Measurements from ENCODE around the gene CLTCL1.

The CLTCL1 gene

DNA sequence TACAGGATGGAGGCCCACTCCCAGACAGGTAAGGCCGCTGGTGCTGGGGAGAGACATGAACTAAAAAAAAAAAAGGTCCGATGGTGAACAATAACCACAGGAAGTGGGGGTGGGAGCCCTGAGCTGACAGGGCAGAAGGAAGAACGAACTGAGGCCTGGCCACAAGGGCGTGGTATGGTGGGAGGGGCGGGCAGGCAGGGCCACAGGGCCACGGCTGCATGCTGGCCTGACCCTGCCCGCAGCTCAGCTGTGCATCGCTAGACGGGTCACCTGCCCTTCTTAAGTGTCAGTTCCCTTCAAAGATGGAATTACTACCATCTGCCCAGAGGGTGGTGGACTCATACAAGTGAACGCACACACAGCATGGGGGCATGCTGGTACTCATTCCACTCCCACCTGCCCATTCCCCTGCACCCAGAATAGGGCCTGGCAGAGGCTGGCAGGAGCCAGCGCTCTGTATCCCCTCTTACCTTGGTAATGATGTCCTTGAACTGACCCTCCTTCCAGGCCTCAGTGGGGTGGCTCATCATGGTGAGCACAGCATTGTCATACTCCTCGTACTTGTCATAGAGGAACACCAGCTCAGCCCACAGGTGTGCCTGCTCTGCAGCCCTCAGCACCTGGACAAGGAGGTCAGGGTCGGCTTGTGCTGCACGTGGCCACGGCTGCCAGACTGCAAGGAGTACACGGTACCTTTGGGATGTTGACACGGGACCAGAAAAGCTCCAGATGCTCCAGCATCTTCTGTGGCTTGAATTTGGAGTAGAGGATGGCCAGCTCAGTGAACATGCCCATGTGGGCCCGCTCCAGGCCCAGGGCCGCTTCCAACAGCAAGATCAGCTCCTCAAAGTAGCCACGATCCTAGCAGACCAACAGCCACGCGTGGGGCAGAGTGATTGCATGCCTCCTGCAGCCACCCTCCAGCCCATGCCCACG is 95.5 kb downstream of the CLTCL1 start:
- no peak for DNase-seq (ENCODE audit: low spot score)

GRCh38 chr22:19194766-19195536 is 96.6 kb downstream of the CLTCL1 start:
- no peak for DNase-seq (ENCODE audit: low spot score)

GRCh38 chr22:19193879-19194278 is 97.6 kb downstream of the CLTCL1 start:
- no peak for DNase-seq (ENCODE audit: low spot score)

DNA sequence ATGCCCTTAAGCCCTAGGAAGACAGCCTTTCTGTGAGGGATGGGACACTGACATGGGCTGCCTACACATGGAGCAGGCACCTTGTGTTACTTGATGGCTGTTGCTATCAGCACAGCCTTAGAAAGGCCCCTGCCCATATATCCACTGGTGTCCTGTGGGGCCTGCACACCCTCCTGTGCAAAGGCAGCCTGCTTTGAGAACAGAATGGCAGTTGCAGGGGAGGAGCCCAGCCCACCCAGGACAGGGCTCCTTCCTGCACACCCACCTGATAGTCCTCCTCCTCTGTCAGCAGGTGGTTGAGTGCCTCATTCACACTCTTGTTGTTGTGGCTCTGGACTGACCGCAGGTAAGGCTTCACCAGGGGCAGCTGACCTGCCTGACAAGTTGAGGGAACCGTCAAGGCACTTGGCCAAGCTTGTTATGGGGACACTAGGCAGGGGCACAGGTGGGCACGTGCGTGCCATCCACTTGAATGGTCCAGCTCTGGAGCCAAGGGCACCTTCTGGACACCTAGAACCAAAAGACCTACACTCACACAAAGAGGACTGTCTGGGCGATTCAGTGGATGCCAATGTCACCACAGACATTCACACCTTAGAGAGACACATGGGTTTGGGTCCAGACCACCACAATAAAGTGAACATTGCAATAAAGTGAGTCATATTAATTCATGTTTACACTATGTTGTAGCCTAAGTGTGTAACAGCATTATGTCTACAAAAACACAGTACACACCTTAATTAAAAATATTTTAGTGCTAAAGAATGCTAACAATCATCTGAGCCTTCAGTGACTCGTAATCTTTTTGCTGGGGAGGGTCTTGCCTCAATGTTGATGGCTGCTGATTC is 103.6 kb downstream of the CLTCL1 start:
- DNase-seq (ENCODE audit: low spot score), result no peak

DNA sequence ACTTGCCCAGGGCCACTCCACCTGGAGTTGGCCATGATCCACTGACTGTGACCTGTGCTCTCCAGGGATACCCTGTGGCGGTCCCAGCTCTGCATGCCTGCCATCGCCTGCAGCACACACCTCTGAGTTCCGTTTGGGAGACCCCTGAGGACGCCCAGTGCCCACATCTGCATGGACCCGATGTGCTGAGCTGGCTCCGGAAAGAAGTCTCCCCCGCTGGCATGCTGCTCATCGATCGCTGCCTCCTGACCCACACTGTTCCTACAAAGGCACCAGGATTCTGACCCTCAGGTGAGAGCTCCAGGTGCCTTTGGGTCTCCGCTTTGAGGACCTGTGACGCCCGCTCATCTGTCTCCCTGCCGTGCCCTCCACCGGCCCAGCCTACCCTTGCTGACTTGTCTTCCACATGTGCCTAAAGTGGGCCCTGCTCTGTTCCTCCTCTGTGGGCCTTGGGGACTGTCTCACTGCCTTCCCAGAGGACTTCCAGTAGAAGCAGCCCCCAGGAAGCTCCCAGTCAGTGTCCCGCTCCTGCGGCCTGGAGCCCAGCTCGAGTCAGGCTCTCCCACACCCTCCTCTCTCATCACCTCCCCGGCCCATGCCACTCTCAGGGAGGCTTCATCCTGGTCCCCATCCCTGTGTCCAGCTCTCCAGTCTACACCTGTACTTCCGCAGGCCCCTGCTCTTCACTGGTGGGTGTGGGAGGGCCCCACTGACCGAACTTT is 107.1 kb downstream of the CLTCL1 start:
- DNase-seq (ENCODE audit: low spot score), result no peak

DNA sequence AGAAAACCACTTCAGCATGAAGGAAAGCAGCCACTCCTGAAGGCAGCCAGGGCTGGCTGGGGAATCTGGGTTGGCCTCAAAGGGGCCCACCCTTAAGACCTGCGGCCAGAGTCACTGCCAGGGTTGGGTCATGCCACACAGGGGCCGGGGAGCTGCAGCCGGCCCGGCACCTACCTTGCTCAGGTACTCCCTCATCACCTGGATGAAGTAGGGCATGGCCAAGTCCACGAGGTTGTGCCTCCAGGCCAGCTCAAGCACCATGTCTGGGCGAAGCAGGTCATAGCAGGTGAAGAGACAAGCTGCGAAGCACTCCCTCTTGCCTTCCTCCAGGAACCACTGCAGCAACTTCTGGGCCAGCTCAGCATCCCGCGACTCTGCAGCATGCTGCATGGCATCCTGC is 108.3 kb downstream of the CLTCL1 start:
- DNase-seq (ENCODE audit: low spot score), result no peak

DNA sequence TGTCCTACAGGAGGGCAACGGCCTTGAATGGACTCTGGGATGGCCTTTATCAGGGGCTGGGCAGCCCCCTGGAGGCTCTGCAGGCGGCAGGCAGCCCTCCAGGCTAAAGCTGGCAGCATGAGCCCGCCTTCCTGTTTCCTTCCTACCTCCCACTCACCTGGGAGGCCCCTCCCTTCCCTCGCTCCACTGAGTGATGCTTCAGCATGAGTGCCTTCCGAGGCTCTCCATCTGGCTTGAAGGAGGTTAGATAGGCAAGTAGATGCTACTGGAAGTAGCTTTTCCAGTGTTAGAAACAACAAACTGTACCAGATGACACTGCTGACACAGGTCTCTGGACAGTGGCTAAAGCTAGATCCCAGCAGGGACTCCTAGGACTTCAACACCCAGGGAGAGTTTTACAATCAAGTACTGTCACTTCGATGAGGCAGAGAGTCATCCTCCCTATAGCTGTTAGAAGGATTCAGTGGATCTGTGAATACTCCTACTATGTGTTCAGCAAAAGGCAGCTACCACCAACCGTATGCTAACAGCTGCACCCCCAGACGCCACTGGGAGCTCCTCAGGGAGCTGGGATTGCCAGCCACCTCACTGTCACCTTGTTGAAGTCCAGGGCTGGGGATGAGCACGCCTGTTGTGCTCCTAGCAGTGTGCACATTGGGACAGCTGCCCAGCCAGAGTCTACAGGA is 108.9 kb downstream of the CLTCL1 start:
- DNase-seq (ENCODE audit: low spot score), result no peak

DNA sequence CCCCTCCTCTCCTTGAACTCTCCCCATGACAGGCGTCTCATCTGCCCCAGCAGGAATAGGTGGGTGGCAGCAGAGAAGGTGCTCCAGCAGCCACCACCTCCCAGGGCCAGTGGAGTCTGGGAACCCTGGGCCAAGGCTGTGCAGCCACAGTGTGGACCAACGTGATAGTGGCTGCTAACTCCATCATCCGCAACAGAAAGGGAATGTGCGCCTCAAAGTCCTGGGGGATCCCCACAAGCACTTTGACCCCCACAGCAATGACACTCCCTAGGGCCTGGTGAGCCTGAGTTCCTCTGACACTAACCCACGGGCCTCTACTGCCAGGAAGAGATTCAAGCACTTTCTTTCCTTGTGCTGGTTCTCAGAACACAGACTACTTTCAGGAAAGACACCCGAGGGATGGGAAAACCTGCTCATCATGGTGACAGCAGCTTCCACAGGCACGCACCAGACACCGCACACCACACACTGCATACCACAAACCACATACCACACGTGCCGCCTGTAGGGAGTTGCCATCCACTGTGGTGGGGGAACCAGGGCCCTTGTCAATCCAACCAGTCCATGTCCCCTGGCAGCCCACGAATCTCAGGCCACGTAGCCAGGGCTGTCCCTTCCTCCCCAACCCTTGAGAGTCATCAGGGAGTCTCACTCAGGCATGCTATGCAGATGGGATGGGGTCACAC is 109.6 kb downstream of the CLTCL1 start:
- DNase-seq (ENCODE audit: low spot score), result no peak

GRCh38 chr22:19180740-19181410 is 110.6 kb downstream of the CLTCL1 start:
- no peak for DNase-seq (ENCODE audit: low spot score)

DNA sequence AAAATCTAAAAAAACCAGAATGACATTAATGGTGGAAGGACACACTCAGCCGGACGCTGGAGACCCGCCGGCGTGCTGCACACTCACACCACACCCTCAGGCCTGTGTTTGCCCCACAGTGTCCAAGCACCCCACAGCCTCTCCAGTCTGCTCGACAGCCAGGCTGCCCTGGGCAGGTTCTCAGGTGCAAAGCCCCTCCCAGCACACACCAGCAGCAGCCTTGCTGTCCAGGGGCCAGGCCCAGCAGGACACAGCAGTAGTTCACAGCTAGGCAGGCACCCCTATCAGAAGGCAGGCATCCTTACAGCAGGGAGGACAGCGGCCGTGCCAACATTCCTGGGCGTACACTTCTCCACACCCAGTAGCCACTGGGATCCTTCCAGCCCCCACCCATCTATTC is 111.3 kb downstream of the CLTCL1 start:
- no peak for DNase-seq (ENCODE audit: low spot score)

GRCh38 chr22:19179497-19180048 is 111.9 kb downstream of the CLTCL1 start:
- DNase-seq (ENCODE audit: low spot score), result peak; percentile 78

- peak; percentile 94 for DNase-seq (ENCODE audit: low spot score)
Measured at GRCh38 chr22:19178657-19179496, 112.6 kb downstream of the CLTCL1 start, which contains the start of gene SLC25A1. Gene SLC25A1 (minus strand): TSS chr22:19178736. CDS start chr22:19178673, 63 bp downstream.

DNA sequence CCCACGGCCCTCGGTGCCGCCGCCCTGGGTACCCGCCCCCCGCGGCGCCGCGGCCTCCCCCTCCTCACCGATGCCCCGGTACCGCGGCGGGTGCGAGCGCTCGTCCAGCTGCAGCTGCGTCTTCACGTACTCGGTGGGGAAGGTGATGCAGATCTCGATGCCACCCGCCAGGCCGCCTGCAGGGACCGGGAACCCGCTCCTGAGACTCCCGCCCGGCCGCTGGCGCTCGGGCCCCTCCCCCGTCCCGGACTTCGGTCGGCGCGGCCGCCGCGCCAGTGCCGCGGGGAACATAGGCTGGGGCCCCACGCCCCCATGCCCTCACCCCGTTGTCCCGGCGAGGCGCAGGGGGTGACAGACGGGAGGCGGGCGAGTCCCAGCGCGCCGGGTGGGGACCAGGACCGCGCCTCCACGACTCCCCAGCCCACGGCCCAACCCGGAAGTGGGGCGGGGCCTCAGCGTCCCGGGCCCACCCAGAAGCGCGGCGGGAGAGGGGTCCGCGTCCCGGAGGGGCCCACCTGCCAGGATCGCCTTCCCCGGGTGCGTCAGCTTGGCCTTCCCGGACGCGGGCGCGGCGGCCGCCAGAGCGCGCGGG is 113.4 kb downstream of the CLTCL1 start:
- DNase-seq (ENCODE audit: low spot score), result no peak

- DNase-seq (ENCODE audit: low spot score), result no peak
Measured at GRCh38 chr22:19177164-19178064, 114.1 kb downstream of the CLTCL1 start.

DNA sequence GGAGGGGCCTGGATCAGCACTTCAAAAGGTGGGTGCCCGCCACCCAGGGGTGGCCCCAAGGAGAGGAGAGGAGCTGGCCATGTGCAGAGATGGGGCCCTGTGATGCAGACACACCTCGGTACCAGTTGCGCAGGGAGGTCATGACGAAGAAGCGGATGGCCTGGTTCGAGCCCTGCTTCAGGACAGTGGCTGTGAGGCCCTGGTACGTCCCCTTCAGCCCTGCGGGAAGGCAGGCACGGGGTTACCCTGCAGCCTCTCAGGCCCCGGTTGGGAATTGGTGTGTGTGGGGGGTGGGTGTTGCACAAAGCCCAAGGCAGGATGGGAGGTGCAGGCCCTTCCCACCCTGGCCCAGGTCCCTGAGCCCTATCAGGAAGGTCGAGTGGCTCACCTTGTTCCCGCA is 114.8 kb downstream of the CLTCL1 start:
- DNase-seq (ENCODE audit: low spot score), result no peak

GRCh38 chr22:19176175-19176643 is 115.3 kb downstream of the CLTCL1 start:
- no peak for DNase-seq (ENCODE audit: low spot score)

Data from COLO829 (cell line).